GM12865 (cell line): ENCODE data around the gene GPR171.

Experiments
- DNase-seq: peaks from one replicate; pipeline ENCODE4 v3.0.0; 2010; ENCODE audit warnings: low read depth
- H3K4me3 ChIP-seq: 2 replicates; pipeline ENCODE4 v1.5.1; 2011; ENCODE audit warnings: mild to moderate bottlenecking, low read depth, low read length, control low read depth
- CTCF ChIP-seq: IDR thresholded peaks from 2 replicates; pipeline ENCODE4 v1.5.1; 2011; ENCODE audit warnings: low read length, control low read depth, low read depth, inconsistent platforms; ENCODE audit not compliant: insufficient read depth; ENCODE audit errors: missing control alignments

The GPR171 gene

GRCh38 chr3:151154566-151154965, 48.5 kb downstream of the GPR171 start:
- no peak for DNase-seq

GRCh38 chr3:151152455-151153079, 50.4 kb downstream of the GPR171 start:
- no peak for TF ChIP-seq CTCF
- no peak for DNase-seq
- H3K4me3 ChIP-seq, result no peak overlapping the region

More at GRCh38 chr3:151154566-151154965, 48.5 kb downstream of the GPR171 start:
- no peak overlapping the region for H3K4me3 ChIP-seq
- TF ChIP-seq CTCF, result no peak
